AG09309 (cell line): ENCODE data around the gene THRA.

ENCODE experiments used
- DNase-seq: peaks from one replicate; pipeline ENCODE4 v3.0.0-alpha.2; 2010; ENCODE audit warnings: low read depth
- H3K4me3 ChIP-seq: 2 replicates; pipeline ENCODE4 v1.5.1; 2011; ENCODE audit warnings: mild to moderate bottlenecking, low read depth, low read length, moderate library complexity; ENCODE audit not compliant: control insufficient read depth
- CTCF ChIP-seq: IDR thresholded peaks from 2 replicates; pipeline ENCODE4 v1.5.1; 2011; ENCODE audit warnings: mild to moderate bottlenecking, low read depth, low read length, inconsistent platforms; ENCODE audit not compliant: insufficient read depth, control insufficient read depth; ENCODE audit errors: missing control alignments

The THRA gene

DNA sequence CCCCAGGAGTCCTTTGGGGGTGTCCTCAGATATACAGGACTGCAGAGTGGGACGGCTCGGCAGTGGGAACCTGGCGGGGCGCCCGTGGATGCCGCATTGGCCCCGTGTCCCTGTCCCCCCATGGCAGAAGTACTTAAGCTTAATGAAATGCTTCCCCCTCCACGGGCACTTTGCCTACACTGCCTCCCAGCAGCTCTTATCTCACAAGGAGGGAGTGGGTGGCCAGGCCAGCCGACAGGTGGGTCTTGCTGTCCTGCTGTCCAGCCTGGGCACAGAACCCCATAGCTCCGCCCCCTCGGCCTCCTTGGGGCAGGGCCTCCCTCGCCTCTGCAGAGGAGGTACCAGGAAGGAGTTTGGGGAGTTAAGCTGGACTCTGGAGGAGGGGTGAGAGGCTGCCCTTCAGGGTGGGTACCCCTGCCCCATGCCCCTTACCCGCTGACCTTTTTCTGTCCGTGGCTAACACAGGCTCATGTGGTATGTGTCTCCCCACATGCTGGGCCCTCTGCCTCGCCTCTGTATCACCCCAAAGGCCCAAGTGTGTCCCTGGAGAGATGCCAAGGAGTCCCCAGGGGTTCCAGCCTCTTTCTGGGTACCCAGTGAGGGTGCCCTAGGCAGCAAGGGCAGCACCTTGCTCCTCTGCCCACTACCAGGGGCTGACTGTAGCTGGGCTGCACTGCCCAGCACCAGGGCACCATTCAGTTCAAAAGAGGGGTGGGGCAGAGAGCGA is 8.7 kb downstream of the THRA start:
- H3K4me3 ChIP-seq: no peak overlapping the region
- DNase-seq: no peak
- no peak for TF ChIP-seq CTCF

GRCh38 chr17:40072040-40072734 is 9.4 kb downstream of the THRA start:
- DNase-seq: no peak
- TF ChIP-seq CTCF: no peak
- H3K4me3 ChIP-seq: no peak overlapping the region

DNA sequence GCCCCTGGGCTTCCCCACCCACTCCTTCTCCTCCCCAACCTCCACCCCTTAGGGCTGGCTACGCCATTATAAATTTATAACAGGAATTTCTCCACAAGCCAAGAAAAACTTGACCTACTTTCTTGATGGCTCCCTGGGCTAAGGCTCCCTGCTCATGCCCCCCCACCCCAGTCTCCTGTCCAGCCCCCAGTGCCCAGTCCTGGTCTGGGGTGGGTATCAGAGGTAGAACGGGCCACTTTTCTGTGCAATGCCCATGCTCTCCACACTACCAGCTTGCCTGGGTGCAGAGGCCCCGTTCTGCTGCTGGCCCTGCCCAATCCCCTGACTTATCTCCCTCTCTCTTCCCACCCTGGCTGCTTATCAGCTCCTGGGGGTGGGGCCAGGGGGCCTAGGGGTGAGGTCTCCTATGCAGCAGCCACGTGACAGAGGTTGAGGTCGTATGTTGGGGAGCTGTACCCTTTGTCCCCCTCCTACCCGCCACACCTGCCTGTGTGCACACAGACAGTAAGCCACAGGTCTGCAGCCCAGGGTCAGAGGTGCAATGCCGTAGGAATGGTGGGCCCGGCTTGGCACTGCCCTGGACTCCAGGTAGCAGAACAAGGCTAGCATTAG is 10.1 kb downstream of the THRA start:
- TF ChIP-seq CTCF: no peak
- DNase-seq: no peak
- H3K4me3 ChIP-seq: no peak overlapping the region

GRCh38 chr17:40073454-40074174 is 10.8 kb downstream of the THRA start:
- DNase-seq: no peak
- no peak for TF ChIP-seq CTCF
- H3K4me3 ChIP-seq: no peak overlapping the region

GRCh38 chr17:40074175-40074512 is 11.4 kb downstream of the THRA start:
- DNase-seq: no peak
- no peak overlapping the region for H3K4me3 ChIP-seq
- TF ChIP-seq CTCF: no peak

DNA sequence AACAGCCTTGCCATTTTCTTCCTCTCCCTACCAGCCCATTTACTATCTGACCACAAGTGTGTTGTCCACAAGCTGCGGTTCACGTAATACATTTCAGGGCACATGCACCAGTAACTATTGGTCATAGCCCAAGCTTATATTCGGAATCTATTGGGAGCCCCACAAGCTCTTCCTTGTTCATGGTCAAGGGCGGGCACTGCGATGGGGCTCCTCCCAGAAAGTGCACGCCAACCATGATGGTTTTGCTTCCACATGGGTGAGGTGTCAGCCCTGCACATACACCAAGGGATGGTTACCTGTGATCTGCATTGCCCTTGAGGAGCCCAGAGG is 12.1 kb downstream of the THRA start:
- no peak overlapping the region for H3K4me3 ChIP-seq
- no peak for DNase-seq
- TF ChIP-seq CTCF: no peak
